Upper lobe of left lung (tissue), 4 donors: ENCODE data around the gene MAPK14.

Experiments
- EP300 ChIP-seq, 4 donors: sonication (generic); formaldehyde crosslinking; IDR thresholded peaks; one replicate each; pipeline ENCODE4 v1.5.1; 2017; ENCODE audit warnings: antibody characterized with exemption in 4 of 4, control low read depth in 2 of 4
- POLR2A ChIP-seq, 4 donors: fragments of 450-650 bp; IDR thresholded peaks; one replicate each; pipeline ENCODE4 v1.5.1; 2016 to 2017; ENCODE audit warnings: antibody characterized with exemption in 4 of 4, mild to moderate bottlenecking in 2 of 4
- POLR2AphosphoS5 ChIP-seq, 2 donors: sonication (generic); formaldehyde crosslinking; IDR thresholded peaks; one replicate each; pipeline ENCODE4 v1.5.1; 2017; ENCODE audit warnings: antibody characterized with exemption in 2 of 2
- TF ChIP-seq, protein P1 (sequence below), 6 experiments: fragments of 450-650 bp in 4 of 6; fragments of 200-600 bp in 2 of 6; sonication (generic) in 2 of 6; IDR thresholded peaks; one replicate each; pipeline ENCODE4 v1.5.1; 2016 to 2019; ENCODE audit warnings: antibody characterized with exemption in 6 of 6

GRCh38 chr6:36115412-36115811, 87.8 kb downstream of the MAPK14 start:
- TF ChIP-seq POLR2A (IDR thresholded peaks at IDR 0.05) = no peak
- TF ChIP-seq, protein P1, sequence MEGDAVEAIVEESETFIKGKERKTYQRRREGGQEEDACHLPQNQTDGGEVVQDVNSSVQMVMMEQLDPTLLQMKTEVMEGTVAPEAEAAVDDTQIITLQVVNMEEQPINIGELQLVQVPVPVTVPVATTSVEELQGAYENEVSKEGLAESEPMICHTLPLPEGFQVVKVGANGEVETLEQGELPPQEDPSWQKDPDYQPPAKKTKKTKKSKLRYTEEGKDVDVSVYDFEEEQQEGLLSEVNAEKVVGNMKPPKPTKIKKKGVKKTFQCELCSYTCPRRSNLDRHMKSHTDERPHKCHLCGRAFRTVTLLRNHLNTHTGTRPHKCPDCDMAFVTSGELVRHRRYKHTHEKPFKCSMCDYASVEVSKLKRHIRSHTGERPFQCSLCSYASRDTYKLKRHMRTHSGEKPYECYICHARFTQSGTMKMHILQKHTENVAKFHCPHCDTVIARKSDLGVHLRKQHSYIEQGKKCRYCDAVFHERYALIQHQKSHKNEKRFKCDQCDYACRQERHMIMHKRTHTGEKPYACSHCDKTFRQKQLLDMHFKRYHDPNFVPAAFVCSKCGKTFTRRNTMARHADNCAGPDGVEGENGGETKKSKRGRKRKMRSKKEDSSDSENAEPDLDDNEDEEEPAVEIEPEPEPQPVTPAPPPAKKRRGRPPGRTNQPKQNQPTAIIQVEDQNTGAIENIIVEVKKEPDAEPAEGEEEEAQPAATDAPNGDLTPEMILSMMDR (IDR thresholded peaks at IDR 0.05) = no peak
- TF ChIP-seq POLR2AphosphoS5 (IDR thresholded peaks at IDR 0.05) = no peak
- TF ChIP-seq EP300 (IDR thresholded peaks at IDR 0.05) = no peak
